GDM1 (cell line): ENCODE results near the gene NRXN3.

ENCODE experiments used
- DNase-seq: peaks from one replicate; lab custom pipeline; 2025; lab: John Stamatoyannopoulos, UW

NRXN3 gene

DNA sequence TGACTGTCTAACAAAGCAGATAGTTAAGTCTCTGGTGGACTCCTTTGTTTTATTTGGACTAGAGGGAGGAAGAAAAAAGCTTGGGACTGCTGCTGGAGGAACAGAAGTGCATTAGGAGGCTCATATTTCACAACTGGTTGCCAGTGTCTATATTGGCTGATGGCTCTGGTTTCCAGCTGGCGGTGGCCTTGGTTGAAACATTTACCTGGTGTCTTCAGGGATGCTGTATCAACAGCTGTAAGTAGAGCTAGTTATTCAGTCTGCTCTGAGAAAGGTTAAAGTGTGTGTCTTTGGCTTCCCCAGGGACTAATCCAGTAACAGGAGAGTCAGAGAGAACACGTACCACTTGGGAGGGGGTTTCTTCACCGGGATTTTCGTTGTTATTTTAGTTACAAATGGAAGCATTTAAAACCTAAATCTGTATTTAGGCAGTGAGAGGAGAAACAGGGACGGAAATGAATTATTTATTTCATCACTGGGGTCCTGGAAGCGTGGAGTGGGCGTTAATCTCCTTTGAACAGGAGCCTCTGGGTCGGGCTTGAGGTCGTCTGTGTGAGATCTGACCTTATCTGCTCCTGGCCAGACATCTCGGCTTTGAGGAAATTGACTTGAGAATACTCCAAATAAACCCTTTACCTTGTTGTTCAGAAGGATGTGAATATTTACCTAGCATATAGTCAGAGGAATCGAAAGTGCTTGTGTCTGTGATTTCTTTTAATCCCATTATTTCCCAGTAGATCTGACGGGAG, 149.9 kb downstream of the NRXN3 start:
- DNase-seq, result no peak

DNA sequence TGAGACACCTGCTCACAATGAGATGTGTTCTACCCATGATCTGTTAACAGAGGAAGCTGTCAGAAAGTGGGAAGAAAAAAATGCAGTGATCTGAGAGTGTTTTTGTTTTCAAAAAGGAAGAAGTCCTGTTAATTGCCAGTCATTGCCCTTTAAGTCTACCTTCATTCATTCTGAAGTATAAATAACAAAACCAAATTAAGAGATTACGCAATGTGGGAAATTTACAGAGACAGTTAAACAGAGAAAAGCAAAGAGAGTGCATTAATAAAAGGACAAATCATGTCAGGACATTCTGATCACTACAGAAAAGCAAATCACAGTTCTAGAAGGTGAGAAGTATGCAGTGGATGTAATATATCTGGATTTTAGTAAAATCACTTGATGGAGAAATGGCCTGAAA, 154.2 kb downstream of the NRXN3 start:
- no peak for DNase-seq

DNA sequence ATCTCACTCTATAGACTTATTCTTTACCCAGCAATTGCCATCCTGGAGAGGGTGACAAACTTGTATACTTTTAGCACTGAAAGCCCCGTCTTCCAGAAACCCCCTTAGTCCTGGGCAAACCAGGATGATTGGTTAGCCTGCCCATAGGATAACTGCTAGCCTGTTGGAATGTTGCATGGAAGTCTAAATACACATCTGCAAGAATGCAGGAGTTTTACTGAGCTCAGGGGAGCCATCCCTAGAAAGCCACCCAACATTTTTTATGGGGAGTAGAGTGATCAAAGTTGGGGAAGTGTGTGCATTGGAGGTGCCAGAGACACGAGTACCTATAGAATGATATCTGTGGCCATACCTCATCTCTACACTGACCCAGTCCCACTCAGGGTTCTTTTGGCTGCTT, 155.7 kb downstream of the NRXN3 start:
- no peak for DNase-seq

DNA sequence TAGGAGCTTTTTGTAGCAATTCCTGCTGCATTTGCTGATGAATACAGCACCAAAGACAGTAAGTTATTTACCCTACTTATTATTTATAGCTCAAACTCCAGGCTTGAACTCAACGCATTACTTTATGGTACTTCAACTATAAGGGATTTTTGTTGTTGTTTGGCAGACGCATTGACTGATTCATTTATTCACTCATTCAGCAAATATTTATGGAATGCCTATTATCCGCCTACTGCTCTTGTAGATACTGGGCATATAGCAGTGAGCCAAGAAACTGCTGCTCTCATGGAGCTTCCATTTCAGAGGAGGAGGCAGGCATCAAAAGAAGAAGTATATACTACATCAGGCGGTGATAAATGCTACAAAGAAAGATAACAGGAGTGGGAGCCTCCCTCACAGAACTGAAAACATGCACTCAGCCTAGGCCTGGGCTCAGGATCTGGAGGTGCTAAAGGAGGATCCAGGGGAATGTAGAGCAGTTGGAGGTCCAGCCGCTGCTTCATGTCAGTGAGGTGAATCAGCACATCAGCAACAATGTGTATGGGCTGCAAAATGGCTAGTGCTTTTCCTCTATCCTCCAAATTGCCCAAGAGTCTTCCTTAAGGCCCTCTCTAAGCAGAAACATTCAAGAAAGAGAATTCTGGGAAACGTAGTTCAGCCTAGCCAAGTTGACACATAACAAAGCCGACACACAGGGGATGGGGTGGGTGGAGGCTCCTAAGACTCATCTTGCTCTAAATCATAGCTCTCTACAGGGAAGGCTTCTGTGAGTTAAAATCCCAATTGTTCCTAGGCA, 157.5 kb downstream of the NRXN3 start:
- DNase-seq, result no peak

DNA sequence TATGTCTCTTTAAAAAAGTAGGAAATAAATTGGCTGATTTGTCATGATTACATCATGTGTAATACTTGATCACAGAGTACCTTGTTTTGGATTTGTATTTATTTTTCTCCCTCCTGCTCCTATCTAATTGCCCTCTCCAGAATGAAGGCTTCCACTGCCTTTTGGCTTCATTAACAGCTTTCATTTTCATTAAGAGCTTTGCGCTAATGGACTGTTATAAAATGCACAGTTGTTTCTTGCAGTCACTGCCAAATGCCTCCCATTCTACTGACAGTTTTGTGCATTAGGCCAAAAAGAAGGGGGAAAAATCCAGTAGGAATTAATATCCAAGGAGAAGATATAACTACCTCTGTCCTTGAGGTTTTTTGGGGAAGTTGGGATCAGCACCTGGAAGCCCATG, 159.2 kb downstream of the NRXN3 start:
- no peak for DNase-seq

DNA sequence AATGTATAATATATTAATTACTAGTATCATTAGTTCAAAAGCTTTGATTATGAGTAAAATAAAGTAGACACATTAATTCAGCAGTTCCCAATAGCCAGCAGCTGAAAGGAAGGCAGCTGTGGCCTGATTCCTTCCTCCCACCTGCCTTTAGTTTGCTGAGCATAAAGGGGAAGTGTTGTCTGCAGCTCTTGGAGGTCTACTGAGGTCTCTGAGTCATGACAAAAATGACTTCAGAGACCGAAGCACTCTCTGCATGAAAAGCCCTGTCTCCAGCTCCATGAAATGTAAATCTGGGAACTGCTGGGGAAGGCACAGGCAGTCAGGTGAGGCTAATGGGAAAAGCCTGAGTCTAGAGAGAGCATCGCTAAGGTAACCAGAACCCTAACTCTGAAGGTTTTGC, 165.4 kb downstream of the NRXN3 start:
- DNase-seq, result no peak

DNA sequence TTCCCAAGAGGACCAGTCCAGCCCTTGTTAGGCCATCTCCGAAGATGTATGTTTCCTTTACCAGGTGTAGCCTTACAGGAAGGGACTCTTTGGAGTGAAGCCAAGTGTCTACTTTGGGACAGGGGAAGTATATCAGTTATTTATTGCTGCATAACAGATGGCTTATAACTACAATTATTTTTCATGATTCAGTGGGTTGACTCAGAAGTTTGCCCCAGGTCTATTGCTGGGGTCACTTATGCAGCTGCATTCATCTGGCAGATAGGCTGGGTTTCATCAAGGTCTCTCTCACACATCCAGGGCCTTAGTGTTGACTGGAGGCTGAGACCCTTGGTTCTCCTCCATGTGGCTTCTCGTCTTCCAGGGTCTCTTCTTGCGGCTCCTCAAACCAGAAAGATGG, 170.1 kb downstream of the NRXN3 start:
- DNase-seq, result no peak

DNA sequence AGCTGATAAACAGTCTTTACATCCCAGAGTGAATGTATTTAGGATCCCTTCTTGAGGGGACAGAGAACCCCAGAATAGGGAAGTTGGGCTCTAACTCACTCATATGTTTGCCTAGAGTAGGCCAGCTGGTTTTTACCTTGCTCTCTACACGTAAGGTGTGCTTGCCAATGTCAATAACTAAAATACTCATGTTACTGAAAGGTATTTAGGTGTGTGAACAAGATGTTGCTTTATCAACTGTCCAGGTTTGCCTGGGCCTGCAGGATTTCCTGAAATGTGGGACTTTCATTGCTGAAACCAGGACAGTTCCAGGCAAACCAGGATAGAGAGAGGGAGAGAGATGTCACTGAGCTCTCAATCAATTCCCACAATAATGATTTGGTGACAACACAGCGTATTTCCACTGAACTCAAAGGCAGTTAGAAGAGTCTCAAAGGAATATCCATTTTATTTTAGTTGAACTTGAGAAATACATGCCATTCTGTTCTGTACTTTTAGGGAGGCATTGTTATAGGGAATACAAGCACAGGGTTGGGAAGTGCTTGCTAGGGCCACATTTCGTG, 171.7 kb downstream of the NRXN3 start:
- no peak for DNase-seq

DNA sequence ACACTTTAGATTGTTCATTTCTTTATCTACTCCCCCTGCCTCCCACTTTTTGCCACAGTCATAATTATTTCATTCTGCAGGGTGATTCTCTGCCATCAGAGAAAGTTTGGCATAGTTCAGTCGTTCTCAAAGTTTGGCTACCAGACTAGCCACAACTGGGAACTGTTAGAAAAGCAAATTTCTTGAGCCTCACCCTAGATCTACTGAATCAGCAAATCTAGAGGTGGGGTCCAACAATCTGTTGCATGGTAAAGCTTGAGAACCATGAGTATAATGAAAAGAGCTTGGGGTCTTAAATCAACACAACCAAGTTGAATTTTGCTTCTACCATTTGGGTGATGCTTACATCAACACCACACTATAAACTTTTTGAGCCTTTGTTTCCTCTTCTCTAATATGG, 172.7 kb downstream of the NRXN3 start:
- no peak for DNase-seq

DNA sequence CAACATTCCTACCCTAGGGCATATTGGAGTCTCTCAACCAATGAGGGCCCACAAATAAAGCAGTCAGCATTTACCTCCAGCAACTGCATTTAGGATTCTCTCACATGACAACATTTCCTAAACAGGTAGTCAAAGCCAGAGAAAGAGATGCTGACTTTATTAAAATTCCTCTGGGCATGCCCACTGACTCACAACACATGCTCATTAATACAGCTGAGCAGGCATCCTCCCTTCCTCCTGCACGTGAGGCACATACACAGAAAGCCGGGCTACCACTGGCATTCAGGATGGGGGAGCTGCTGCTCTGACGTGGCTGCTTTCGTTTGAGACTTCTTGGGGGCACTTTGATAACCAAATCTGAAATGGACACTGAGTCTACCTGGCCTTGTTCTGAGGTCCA, 174.1 kb downstream of the NRXN3 start:
- no peak for DNase-seq

DNA sequence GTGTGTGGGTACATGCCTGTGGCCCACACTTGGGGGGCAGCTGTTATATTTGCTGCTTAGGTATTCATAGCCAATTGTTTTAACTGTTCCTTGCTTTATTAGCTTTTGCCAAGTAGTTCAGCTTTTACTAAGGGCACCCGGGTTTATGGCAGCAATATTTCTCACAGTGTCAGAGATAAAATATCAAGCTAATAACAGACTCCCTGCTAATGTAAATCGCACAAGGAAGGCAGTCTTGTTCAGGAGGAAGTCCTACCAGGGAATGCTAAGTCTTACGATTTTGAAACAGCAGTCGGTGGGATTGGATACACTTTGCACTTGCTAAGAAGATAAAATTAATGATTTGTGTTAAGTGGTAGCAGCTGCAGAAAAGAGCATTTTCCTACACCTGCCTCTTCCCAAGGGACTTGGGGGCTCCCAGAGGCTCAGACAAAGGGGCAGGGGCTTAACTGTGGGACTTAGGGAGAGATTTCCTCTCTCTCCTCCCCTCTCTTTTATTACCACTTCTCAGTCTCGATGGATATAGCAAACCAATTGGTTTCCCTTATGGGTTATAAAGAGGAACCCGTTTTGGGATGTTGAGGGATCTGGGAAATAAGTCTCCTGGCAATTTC, 175.1 kb downstream of the NRXN3 start:
- DNase-seq, result no peak

DNA sequence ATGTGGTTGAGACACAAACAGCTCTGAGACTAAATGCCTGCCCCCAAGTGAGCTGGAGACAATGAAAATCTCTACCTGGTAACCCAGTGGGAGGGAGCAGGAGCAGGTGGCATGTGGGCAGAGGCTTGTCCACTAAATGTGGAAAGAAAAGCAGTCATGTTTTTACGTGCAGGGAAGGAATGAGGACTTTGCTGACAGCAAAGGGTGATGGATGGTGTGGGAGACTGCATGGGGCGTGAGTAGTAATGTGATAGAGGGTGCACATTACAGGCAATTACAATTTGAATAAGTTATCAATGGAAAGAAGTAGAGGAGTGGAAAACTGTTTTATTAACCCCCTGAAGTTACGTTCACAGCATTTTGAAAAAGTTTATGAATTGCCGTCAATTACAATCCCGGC, 176.6 kb downstream of the NRXN3 start:
- DNase-seq, result no peak

DNA sequence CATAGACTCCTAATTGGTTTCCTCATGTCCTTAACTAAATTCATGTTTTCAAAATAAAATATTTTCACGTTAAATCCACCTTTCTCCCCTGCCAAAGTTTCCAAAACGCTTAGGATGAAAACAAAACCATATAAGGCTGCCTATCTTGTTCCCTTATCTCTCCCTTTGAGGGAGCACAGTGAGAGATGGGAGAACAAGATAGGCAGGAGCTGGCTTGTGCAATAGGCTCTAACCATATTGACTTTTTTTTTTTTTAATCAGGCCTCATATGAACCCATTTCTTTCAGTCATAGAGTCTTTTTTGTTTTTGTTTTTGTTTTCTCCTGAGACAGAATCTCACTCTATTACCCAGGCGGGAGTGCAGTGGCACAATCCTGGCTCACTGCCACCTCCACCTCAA, 184.9 kb downstream of the NRXN3 start:
- DNase-seq, result no peak

DNA sequence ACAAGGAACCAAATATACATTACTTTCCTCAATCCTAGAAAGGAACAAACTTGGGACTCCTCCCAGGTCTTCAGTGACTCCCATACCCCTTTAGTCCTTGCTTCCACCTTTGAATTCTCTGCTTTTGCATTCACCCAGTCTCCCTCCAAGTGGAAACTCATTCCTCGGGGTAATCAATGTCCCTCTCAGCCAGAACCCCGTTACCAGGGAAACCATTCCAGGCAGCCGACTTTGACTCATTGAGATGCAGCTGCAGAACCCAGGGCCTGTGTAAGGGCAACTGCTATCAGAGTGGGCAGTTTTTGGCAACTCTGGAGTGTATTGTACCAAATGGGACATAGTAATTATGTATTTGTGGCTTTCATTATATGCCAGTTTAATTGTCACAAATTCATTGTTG, 186.2 kb downstream of the NRXN3 start:
- DNase-seq, result no peak

DNA sequence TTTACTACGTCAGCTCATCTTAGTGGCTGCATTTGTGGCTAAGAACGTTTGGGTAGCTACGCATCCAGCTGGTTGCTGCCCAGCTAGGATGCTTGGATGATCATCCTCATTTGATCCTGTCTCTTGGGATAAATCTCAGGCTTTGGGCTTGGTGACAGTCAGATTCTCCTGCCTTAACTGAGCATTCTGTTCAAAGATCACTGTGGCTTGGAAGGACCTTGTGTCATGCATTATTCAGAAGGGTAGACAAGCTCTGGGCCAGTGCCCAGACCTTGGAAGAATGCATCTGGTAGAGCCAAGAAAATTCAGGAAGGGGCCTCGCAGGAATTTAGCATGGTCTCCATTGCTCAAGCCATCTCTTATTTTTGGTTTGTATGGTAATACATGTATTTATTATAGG, 188.4 kb downstream of the NRXN3 start:
- no peak for DNase-seq

DNA sequence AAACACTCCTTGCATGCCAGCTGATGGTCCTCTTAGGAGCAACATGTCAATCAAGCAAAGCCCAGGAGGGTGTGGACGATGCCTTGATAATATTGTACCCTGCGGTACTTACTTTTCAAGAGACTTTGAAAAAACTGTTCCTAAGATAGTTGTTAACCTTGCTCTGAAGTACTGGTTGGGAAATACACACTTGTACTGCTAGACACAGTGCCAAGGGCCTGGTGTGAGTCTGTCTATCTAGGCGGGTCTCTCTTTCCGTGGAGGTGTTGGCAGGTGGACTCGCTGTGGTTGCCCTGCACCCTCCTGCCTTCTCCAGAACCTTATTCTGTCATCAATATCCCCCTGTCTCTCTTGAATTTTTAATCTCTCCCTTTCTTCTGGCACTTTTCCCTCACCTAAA, 189.4 kb downstream of the NRXN3 start:
- no peak for DNase-seq

DNA sequence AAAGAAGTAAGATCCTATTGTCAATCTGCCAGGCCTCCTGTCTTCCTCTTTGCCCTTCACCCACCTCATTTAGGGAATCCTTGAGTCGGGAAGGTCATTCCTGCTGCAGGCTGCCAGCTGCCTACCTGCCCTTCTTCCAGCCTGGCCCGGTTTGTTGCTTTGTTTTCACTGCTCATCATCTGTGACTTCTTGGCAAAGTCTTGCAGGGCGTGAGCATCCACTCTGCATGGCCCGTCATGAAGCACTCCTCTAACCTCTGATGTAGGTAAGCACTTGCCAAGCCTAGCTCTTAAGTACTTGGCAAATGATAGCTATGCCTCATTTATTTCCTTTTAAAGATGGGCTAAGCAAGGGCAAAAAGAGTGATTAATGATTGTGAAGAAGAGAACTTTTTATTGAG, 192.8 kb downstream of the NRXN3 start:
- no peak for DNase-seq

DNA sequence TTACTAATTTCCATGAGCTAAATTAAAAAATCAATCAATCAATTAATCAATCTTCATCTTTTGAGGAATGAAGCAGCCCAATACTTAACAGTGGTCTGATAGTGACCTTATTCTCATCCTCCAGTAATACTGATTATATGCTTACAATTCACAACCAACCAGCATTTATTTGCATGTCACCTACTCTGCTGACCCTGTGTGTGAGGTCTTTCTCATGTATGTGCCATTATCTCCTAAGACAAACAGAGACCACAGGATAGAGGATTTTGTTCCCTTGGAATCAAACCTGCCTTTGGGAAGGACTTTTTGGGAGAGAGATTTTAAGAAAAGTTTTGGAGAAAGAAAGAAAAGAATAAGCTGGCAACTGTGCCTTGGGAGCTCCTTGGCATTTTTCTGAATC, 197.2 kb downstream of the NRXN3 start:
- DNase-seq, result no peak

DNA sequence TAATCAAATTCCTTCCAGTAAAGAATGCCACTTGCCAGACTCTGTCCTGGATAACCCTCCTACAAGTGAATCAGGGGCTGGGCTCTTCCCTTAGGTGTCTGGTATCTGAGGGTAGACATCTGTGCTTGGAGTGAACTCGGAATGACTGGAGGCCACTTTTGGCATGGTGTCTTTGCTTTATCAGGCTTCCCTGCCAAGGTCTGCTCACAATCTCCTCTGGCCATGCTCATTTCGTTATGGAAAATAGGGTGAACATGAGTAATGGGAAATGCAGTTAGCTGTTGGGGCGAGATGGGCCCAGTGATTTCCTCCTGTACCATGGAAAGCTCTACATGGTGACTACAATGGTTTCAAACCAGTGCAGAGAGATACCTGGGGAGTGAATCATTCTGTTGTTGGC, 212.9 kb downstream of the NRXN3 start:
- DNase-seq, result no peak

DNA sequence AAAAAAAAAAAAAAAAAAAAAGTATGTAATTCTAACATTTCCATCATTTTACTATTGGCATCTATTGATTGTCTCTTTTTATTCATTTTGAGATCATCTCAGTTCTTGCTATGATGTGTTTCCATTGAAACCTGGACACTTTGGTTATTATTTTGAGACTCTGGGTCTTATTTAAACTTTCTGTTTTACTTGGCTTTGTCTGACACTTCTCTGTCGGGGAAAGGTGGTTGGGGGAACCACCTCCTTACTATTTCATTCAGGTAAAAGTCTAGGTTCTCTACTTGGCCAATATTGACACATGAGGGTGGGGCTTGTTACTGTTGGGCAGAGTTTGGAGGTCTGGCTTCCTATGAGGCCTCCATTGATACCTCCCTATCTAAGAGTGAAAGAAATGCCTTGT, 228.0 kb downstream of the NRXN3 start:
- DNase-seq, result no peak

DNA sequence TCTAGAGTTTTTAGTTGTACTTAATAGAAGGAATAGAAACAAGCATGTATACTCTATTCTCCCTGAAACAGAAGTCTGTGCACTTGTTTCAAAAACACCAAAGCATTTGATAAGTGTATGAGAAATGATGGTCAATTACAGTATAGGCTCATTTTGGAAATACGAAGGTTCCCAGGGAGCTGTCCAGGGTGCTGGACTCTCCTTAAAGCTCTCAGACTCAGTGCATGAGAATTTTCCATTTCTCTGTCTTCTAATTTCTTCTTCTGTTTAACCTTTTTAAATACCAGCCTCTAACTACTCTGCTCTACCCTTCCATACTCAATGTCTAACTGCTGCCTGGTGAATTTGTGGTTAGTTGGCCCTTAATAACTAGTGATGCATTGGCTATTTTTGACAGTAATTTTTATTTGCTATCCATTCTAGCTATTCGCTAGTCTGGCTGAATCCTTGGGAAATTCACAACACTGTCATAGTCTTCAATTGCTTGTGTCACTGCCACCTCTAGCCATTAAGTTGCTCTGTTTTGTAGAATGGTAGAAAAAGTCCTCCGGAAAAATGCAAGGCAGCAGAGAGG, 229.2 kb downstream of the NRXN3 start:
- DNase-seq, result no peak

DNA sequence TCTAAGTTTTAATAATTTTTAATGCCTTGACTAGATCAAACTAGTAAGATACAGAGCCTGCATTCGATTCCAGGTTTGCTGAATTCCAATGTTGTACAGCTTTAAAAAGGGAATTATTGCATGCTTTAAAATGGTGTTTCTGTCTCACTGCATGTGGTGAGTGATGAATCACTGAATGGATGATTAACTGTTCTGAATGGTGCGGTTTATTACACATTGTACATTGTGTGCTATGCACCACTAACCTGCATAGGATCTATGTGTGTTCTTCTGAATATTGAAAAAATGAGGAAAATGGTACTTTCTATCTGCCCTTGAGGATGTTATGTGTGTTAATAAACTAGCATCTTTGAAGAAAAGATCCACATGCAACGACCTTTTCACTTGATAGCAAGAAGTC, 231.7 kb downstream of the NRXN3 start:
- no peak for DNase-seq
